Activated CD8-positive, alpha-beta T cell treated with anti-CD3 and anti-CD28 coated beads, Interleukin-2, amount 10 ng/mL, durations not matched to agents 7 days and 5 days (primary cell): Measurements from ENCODE around the gene BLTP1. TPM values are rescaled to one million over a fixed set of nuclear protein-coding genes. Genes with fewer than 3 reads are reported as not detected.

Source experiments
- ATAC-seq: fragments of 150-1000 bp; cut with Tn5 transposase; one replicate; pipeline ENCODE4 v1.10.0; 2021; ENCODE audit warnings: moderate library complexity
- CTCF ChIA-PET: fragments of 350-600 bp; sonication (Branson Sonifier 250); formaldehyde crosslinking; loops from one replicate; lab custom pipeline; 2021; ENCODE audit warnings: antibody characterized with exemption; lab: Charles Lee
- POLR2A ChIA-PET: fragments of 350-600 bp; sonication (Branson Sonifier 250); formaldehyde crosslinking; loops from one replicate; lab custom pipeline; 2021; ENCODE audit warnings: antibody characterized with exemption; lab: Charles Lee
- DNase-seq: peaks from one replicate; pipeline ENCODE4 v3.0.0-alpha.2; 2020
- H3K27ac Mint-ChIP-seq: one replicate; pipeline ENCODE4 v1.8.0; 2021; ENCODE audit warnings: mild to moderate bottlenecking, mixed read lengths
- H3K27me3 Mint-ChIP-seq: one replicate; pipeline ENCODE4 v1.8.0; 2021; ENCODE audit warnings: low read depth, mixed read lengths
- H3K36me3 Mint-ChIP-seq: one replicate; pipeline ENCODE4 v1.8.0; 2021; ENCODE audit warnings: low read depth, mixed read lengths
- H3K4me1 Mint-ChIP-seq: one replicate; pipeline ENCODE4 v1.8.0; 2021; ENCODE audit warnings: low read depth, mixed read lengths
- H3K4me3 Mint-ChIP-seq: one replicate; pipeline ENCODE4 v1.8.0; 2021; ENCODE audit warnings: mild to moderate bottlenecking, mixed read lengths
- H3K9me3 Mint-ChIP-seq: one replicate; pipeline ENCODE4 v1.8.0; 2022; ENCODE audit warnings: mixed read lengths; ENCODE audit not compliant: insufficient read depth
- total RNA-seq, 2 experiments: library from RNA; stranded (reverse); gene quantifications; one replicate each; pipeline ENCODE4 v1.2.3, GENCODE V29; 2021

The BLTP1 gene
- total RNA-seq, 2 experiments from 2014 or later: 34.0 to 35.4 TPM

DNA sequence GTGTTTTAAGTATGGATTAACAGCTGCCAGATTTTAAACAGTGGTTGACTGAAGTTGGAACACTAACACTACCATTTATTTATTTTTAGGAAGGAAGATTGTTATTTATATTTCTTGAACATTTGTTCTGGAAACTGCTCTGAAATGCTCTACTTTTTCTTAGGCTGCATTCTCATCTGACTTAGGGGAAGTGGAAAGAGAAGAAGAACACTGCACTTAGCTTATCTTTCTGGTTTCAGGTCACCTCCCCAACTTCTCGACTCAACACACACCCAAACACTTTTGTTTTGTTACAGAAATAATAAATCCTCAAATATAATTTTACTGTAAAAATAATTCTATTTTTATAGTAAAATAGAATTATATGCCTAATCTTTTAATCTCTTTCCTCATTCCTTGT is 18.6 kb downstream of the BLTP1 start:
- Mint-ChIP-seq H3K9me3 (no peaks in the 10 kb centered on the region), H3K4me1 (no peaks in the 10 kb centered on the region), H3K27me3 (no peaks in the 10 kb centered on the region), H3K4me3 (no peak overlapping the region), H3K36me3 (peaks cover 7% of the 10 kb centered on the region), H3K27ac (no peak overlapping the region)
- ATAC-seq (no peak), DNase-seq (no peak)
- ChIA-PET CTCF (no interaction called here), POLR2A (interaction anchor here (0.6 kb wide), 1 partner anchor 10 kb away, joined by 5 read pairs; no protein-coding TSS in a partner anchor)

GRCh38 chr4:122171323-122171722 is 19.2 kb downstream of the BLTP1 start:
- H3K4me1 Mint-ChIP-seq: no peaks in the 10 kb centered on the region
- no peak overlapping the region for H3K27ac Mint-ChIP-seq
- peaks cover 7% of the 10 kb centered on the region for H3K36me3 Mint-ChIP-seq
- CTCF ChIA-PET: no interaction called here
- H3K4me3 Mint-ChIP-seq: no peak overlapping the region
- H3K27me3 Mint-ChIP-seq: no peaks in the 10 kb centered on the region
- H3K9me3 Mint-ChIP-seq: no peaks in the 10 kb centered on the region
- ATAC-seq: no peak
- DNase-seq: no peak
- POLR2A ChIA-PET: interaction anchor here (0.6 kb wide), 1 partner anchor 10 kb away, joined by 5 read pairs; no protein-coding TSS in a partner anchor

GRCh38 chr4:122172266-122172665 is 20.1 kb downstream of the BLTP1 start:
- Mint-ChIP-seq H3K4me1 (no peaks in the 10 kb centered on the region), H3K4me3 (no peak overlapping the region), H3K36me3 (peaks cover 12% of the 10 kb centered on the region), H3K27ac (no peak overlapping the region), H3K9me3 (no peaks in the 10 kb centered on the region), H3K27me3 (no peaks in the 10 kb centered on the region)
- ChIA-PET POLR2A (no interaction called here), CTCF (no interaction called here)
- no peak for ATAC-seq
- no peak for DNase-seq

DNA sequence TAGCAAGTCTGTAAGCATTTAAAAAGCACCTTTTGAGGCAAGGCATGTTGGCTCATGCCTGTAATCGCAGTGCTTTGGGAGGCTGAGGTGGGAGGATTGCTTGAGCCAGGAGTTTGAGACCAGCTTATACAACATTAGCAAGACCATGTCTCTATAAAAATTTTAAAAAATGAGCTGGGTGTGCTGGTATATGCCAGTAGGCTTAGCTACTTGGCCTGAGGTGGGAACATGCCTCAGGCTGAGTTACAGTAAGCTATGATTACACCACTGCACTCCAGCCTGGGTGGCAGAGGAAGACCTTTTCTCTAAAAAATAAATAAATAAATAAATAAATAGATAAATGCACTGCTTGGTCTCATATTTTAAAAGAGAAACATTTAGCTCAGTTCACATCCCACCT is 26.8 kb downstream of the BLTP1 start:
- no peak for DNase-seq
- H3K4me3 Mint-ChIP-seq: no peak overlapping the region
- no peaks in the 10 kb centered on the region for H3K9me3 Mint-ChIP-seq
- H3K36me3 Mint-ChIP-seq: peaks cover 32% of the 10 kb centered on the region
- ATAC-seq: no peak
- H3K27me3 Mint-ChIP-seq: no peaks in the 10 kb centered on the region
- H3K4me1 Mint-ChIP-seq: peaks cover 5% of the 10 kb centered on the region
- H3K27ac Mint-ChIP-seq: no peak overlapping the region
- POLR2A ChIA-PET: no interaction called here
- CTCF ChIA-PET: interaction anchor here (0.6 kb wide), 1 partner anchor 46 kb away, joined by 3 read pairs; no protein-coding TSS in a partner anchor

DNA sequence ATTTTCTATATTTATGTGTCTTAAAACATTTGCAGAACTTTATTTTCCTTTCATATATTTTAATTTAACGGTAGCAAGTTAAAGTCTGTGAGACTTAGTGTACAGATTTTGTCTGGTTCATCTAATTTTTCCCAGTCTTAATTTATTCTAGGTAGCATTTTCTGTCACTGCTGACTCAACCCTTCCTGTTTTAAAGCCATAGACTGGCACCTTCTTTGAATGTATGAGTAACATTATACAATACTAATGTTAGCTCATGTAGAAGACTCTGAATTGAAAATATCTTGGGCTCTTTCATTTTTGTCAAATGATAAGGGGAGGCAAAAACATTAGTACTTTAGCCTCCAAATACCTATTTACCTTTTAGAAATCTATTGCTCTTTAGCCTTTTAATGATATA is 43.6 kb downstream of the BLTP1 start:
- ChIA-PET POLR2A (no interaction called here), CTCF (no interaction called here)
- DNase-seq: no peak
- Mint-ChIP-seq H3K9me3 (no peaks in the 10 kb centered on the region), H3K4me1 (no peaks in the 10 kb centered on the region), H3K27ac (no peak overlapping the region), H3K36me3 (peaks cover 29% of the 10 kb centered on the region), H3K27me3 (no peaks in the 10 kb centered on the region), H3K4me3 (no peak overlapping the region)
- no peak for ATAC-seq

Other genes starting within 250 kb of the BLTP1 start
- gene TRPC3, start 200.3 kb upstream of the BLTP1 start, total RNA-seq: under 1 TPM; 0.50 to 0.55 TPM
- not detected for gene ADAD1, start 226.7 kb downstream of the BLTP1 start, total RNA-seq